NCI-H1105 treated with DMSO at 0.1 percent for 48 hours (cell line): Measurements from ENCODE around the gene PER2.
"Not testable (repeated sequence)": the region's sequence is repeated elsewhere in the genome, so short reads cannot be mapped to it uniquely, and the experiment has no call there.

Source experiments
- DNase-seq: peaks from one replicate; lab custom pipeline; 2025; lab: John Stamatoyannopoulos, UW

PER2 gene, protein sequence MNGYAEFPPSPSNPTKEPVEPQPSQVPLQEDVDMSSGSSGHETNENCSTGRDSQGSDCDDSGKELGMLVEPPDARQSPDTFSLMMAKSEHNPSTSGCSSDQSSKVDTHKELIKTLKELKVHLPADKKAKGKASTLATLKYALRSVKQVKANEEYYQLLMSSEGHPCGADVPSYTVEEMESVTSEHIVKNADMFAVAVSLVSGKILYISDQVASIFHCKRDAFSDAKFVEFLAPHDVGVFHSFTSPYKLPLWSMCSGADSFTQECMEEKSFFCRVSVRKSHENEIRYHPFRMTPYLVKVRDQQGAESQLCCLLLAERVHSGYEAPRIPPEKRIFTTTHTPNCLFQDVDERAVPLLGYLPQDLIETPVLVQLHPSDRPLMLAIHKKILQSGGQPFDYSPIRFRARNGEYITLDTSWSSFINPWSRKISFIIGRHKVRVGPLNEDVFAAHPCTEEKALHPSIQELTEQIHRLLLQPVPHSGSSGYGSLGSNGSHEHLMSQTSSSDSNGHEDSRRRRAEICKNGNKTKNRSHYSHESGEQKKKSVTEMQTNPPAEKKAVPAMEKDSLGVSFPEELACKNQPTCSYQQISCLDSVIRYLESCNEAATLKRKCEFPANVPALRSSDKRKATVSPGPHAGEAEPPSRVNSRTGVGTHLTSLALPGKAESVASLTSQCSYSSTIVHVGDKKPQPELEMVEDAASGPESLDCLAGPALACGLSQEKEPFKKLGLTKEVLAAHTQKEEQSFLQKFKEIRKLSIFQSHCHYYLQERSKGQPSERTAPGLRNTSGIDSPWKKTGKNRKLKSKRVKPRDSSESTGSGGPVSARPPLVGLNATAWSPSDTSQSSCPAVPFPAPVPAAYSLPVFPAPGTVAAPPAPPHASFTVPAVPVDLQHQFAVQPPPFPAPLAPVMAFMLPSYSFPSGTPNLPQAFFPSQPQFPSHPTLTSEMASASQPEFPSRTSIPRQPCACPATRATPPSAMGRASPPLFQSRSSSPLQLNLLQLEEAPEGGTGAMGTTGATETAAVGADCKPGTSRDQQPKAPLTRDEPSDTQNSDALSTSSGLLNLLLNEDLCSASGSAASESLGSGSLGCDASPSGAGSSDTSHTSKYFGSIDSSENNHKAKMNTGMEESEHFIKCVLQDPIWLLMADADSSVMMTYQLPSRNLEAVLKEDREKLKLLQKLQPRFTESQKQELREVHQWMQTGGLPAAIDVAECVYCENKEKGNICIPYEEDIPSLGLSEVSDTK (N-terminal part only)

DNA sequence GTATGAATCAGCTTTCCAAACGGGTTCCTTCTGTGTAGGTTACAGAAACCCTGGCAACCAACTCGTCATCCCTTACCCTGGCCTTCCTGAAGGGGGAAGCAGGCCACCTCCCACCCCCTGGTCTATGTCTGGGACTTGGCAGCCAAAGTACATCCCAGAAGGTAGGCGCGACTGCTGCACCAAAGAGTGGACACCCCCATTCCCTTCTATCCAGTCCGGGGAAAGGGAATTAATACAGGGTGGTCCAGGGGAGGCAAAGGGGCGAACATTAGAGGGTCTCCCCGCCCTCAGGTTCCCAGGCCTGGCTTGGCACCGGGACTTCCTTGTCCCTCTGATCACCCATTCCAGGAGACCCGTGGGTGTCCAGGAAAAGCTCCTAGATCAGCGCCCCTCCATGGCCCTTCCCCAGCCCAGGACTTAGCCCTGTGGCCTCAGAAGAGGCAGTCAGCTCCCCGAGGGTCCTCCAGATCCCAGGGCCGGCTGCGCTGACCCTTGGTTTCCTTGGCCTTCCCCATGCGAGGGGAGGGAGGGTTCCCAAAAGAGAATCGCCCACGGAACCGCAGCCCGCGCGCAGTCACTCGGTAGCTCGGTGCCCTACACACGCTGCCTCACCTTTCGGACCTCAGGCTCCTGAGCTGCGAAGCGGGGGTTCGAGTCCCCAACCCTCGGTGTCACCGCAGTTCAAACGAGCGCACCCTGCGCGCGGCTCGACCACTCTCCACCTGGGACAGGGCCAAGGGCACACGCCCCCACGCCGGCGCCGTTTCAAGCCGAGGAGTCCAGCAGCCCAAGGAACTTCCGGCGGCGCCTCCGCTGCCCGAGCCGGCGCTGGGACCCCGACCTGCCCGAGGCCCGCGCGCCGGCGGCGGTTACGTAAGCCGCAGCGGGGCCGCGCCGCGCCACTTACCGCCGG lies at the start of gene PER2:
TSS of gene PER2 (minus strand) at position 874 of the 913 bp plus-strand sequence. CDS start 10,674 bp downstream, outside the sequence.
- no peak for DNase-seq

- no peak for DNase-seq
Measured at GRCh38 chr2:238337846-238338245, 49.4 kb upstream of the PER2 start.

- no peak for DNase-seq
Measured at GRCh38 chr2:238336793-238337444, 48.5 kb upstream of the PER2 start.

- DNase-seq: no peak
Measured at GRCh38 chr2:238336151-238336550, 47.7 kb upstream of the PER2 start.

DNA sequence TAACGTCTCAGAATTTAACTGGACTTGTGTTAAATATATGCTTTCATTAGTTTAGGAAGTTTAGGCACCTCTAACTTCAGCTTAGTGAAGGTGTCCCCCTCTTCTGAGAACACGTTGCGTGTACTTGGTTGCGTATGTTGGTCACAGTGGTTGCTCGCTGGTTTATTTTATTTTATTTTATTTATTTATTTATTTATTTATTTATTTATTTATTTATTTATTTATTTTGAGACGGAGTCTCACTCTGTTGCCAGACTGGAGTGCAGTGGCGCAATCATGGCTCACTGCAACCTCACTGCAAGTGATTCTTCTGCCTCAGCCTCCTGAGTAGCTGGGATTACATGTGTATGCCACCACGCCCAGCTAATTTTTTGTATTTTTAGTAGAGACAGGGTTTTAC lies 47.2 kb upstream of the PER2 start:
- not testable (repeated sequence) for DNase-seq

GRCh38 chr2:238334885-238335284 lies 46.5 kb upstream of the PER2 start:
- DNase-seq: no peak

DNA sequence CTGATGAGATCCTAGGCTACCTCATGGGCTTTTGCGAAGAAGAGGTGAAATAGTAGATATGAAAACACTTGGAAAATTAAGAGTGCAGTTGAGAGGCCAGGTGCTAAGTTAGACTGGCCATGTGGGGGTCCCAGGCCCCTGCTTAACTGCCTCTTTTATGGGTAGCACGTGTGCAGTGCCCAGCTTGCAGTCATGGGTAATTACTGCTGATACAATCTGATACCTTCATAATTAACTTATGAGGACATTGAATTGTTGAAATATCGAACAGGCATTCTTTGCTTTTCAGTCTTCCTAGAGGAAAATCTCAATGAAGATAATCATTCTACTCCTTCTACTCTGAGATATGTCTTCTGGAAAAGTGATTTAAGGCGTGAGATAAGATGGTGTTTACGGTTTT lies 43.5 kb upstream of the PER2 start:
- DNase-seq: no peak

GRCh38 chr2:238330391-238330790 lies 42.0 kb upstream of the PER2 start:
- no peak for DNase-seq

DNA sequence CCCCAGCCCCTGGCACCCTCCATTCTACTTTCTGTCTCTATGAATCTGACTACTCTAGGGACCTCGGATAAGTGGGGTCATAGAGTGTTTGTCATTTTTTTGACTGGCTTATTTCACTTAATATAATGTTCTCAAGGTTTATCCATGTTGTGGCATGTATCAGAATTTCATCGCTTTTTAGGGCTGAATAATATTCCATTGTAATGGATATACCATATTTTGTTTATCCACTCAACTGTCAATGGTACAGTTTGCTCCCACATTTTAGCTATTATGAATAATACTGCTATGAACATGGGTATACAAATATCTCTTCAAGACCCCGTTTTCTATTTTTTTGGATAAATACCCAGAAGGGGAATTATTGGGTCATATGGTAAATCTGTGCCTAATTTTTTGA lies 39.3 kb upstream of the PER2 start:
- no peak for DNase-seq

DNA sequence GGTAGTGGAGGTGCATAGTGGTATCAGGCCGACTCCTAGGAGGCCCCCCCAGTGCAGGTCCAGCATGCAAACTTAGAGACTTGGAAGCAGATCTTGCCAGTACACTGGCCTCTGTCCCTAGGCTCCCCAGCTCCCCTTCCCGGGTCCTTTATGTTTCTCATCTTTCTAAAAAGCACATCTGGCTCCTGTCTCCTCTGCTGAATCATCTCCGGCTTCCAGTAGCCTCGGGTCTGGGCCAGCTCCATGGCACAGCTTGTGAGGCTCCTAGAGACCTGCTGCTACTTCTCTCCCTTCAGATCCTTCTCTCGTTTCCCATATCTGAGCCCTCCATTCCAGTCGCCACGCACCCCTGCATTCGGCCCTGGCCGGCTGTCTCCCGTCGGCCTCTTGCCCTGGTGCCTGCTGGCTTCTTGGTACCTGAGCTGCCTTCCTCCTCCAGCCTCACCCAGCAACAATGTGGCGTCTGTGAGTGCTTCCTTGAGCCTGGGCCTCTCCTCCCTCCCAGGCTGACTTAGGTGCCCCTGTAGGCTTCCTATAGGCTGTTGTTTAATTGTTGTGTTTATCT lies 38.5 kb upstream of the PER2 start:
- no peak for DNase-seq

GRCh38 chr2:238325694-238326093 lies 37.3 kb upstream of the PER2 start:
- DNase-seq: no peak

DNA sequence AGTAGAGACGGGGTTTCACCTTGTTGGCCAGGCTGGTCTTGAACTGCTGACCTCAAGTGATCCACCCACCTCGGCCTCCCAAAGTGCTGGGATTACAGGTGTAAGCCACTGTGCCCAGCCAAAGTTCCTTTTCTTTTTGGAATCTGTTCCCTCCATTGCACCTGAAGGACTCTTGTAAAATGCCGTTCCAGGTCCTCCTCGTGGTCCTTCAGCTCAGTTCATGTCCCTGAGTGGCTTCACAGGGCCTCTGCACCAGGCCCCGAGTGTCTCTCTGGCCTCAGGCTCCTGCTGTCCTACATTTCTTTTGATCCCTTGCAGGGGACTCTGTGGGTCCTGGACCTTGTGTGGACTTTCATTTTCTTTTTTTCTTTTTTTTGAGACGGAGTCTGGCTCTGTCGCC lies 35.8 kb upstream of the PER2 start:
- not testable (repeated sequence) for DNase-seq

DNA sequence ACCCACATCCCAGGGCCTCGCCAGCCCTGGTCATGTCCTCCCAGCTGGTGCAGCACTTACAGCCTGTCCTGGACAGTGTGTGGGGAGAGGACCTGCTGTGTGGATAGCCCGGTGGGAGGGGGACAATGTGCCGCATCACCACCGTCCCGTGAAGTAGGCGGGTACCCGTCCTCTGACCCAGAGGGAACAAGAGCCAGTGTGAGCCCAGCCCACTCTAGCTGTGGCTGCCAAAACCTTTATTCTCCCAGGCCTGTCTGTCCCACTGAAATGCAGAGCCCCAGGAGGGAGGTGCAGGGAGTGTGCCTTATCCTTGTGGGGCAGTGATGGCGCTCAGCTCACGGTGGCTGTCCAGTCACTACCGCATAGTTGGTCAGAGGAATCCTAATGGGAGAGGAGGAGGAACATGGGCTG lies 33.6 kb upstream of the PER2 start:
- no peak for DNase-seq

DNA sequence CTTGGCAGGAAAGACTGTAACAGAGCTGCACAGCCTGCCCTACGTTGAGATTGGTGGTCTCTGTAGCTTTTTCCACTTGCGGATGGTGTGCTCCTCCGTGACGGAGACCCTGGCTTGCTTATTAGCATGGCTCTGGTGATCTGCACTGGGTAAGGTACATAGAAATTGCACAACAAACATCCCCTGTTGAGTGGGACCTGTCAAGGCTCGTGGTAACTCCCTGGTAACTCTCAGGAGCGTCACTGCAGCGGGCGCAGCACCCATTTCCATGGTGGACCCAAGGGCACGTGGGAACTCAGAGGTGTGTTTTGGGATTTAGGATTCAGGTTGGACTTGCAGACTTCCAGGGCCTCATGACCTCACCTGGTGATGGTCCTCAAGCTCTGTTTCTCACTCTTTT lies 33.1 kb upstream of the PER2 start:
- no peak for DNase-seq

DNA sequence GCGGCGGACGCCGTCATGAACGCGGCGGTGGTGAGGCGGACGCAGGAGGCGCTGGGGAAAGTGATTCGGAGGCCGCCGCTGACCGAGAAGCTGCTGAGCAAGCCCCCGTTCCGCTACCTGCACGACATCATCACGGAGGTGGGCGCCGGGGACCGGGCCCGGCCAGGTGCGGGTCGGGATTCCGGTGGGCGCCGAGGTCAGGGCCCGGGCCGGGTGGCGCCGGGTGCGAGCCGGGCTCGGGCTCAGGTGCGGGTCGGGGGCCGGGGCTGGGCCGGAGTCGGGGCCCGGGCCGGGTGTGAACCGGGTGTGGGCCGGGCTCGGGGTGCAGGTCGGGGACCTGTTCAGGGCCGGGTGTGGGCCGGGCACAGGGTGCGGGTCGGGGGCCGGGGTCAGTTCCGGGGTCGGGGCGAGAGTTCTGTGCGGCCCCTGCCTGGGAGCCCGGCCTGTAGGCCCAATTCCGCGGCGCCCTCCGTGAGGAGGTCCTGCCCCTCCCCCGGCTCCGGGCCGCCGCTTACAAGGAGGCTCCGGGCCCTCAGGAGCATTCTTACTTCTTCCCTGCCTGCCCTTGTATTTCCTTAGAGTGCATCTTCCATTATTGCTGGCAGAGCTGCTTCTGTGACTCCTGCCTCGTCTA lies 32.4 kb upstream of the PER2 start:
- no peak for DNase-seq

DNA sequence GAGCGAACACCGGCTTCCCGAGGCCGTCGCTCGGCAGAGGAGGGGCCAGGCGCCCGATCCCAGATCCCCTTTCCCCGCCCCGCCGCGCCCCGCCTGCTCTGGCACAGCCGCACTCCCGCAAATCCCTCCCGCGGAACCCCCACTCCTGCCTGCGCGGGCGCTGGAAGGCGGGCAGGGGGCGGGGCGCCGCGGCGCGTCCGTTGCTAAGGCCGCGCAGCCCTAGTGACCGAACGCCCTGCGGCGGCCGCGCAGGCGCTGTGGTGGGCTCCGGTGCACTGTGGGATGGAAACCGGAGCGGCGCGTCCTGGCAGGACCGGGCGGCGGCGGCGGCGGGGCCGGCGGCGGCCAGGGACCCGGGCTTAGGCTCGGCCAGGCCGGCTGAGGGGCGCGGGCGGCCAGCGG lies 31.8 kb upstream of the PER2 start, which contains the start of gene TRAF3IP1:
TSS of gene TRAF3IP1 (plus strand) at position 273 of the 402 bp plus-strand sequence. CDS start 145 bp downstream, outside the sequence.
- peak; percentile 85 for DNase-seq

DNA sequence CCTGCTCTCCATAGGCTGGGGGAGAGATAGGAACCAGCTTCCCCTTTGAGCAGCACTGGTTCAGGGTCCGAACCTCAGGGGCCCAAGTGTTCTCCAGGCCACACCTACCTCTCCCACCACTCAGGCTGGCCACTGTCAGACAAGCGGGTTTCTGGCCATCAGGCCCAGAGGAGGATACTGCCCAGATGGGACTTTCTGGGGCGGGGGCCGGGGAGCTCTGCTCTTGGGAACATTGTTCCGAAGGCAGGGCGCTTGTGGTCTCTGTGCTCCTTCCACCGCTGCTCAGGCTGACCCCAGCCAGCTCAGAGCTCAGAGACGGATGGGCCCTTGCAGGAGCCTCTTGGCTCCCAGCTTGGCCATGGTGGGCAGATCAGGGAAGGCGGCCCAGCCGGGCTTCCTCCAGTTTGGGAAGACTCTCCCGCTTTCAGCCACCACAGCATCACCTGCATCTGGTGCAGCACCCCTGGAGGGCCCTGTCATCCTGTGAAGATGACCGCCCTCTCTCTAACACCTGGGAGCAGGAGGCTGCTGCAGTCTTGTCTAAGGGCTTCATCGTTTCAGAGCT lies 26.7 kb upstream of the PER2 start:
- no peak for DNase-seq

- no peak for DNase-seq
Measured at GRCh38 chr2:238314576-238314975, 26.2 kb upstream of the PER2 start.

DNA sequence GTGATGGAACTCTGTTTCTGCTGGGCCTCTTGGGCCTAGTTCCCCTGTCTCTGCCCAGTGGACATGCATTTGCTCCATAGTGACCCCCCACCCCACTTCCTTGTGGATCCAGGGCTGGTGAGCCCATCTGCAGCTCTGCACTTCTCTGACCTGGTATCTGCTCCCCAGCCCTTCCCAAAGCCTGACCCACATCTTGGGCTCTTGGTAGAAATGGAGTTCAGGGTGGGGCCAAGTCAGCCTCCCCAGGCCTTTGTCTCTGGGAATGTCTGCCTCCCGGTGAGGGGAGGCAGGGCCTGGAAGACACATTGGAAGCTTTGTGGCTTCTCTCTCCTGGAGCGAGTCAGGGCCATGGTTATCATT lies 25.6 kb upstream of the PER2 start:
- DNase-seq: no peak
